ENCODE results near the gene SWSAP1. TPM values are rescaled to one million over a fixed set of nuclear protein-coding genes. Genes with fewer than 3 reads are reported as not detected.

Gene SWSAP1
- total and polyA plus RNA-seq, 8 donors, result 0.37 to 4.1 (median 3.2) TPM; not detected in 3

DNA sequence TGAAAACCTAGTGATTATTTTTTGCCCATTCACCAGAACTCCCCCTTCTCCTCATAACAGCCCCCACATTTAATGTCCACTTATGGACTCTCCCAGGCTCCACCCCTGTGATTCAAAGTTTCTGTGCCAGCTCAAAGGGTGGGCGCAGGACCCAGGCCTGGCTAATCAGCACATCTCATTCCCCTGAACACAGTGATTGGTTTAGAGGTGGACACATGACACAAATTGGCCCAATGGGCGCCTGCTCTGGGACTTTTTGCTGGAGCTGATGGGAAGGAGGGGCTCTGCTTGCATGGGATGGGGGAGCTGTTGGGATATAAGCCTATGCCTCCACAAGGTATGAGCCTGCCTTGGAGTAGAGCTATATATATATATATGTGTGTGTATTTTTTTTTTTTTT is 15.9 kb downstream of the SWSAP1 start:
- Histone ChIP-seq H3K36me3 (peaks cover 0 to 15% (median 8%) of the 10 kb centered on the region in 4 donors), H3K4me1 (peaks cover 0 to 9% (median 2%) of the 10 kb centered on the region in 4 donors), H3K9me3 (peaks cover 0 to 6% (median 2%) of the 10 kb centered on the region in 4 donors), H3K4me3 (no peak overlapping the region), H3K27me3 (no peaks in the 10 kb centered on the region), H3K27ac (no peak overlapping the region)
- TF ChIP-seq POLR2AphosphoS5 (IDR thresholded peaks at IDR 0.05) (no peak), EP300 (IDR thresholded peaks at IDR 0.05) (no peak), POLR2A (IDR thresholded peaks at IDR 0.05) (no peak)
- TF ChIP-seq, protein P1, sequence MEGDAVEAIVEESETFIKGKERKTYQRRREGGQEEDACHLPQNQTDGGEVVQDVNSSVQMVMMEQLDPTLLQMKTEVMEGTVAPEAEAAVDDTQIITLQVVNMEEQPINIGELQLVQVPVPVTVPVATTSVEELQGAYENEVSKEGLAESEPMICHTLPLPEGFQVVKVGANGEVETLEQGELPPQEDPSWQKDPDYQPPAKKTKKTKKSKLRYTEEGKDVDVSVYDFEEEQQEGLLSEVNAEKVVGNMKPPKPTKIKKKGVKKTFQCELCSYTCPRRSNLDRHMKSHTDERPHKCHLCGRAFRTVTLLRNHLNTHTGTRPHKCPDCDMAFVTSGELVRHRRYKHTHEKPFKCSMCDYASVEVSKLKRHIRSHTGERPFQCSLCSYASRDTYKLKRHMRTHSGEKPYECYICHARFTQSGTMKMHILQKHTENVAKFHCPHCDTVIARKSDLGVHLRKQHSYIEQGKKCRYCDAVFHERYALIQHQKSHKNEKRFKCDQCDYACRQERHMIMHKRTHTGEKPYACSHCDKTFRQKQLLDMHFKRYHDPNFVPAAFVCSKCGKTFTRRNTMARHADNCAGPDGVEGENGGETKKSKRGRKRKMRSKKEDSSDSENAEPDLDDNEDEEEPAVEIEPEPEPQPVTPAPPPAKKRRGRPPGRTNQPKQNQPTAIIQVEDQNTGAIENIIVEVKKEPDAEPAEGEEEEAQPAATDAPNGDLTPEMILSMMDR (IDR thresholded peaks at IDR 0.05), result no peak
- WGBS, 5 donors, result 87 to 99% (median 93%) methylated on average over 2 of the region's 2 CpGs
- intact Hi-C loops (cut with DNase I; ENCODE audit: low total_unique reads), result no loop called here
- DNase-seq, result no peak

DNA sequence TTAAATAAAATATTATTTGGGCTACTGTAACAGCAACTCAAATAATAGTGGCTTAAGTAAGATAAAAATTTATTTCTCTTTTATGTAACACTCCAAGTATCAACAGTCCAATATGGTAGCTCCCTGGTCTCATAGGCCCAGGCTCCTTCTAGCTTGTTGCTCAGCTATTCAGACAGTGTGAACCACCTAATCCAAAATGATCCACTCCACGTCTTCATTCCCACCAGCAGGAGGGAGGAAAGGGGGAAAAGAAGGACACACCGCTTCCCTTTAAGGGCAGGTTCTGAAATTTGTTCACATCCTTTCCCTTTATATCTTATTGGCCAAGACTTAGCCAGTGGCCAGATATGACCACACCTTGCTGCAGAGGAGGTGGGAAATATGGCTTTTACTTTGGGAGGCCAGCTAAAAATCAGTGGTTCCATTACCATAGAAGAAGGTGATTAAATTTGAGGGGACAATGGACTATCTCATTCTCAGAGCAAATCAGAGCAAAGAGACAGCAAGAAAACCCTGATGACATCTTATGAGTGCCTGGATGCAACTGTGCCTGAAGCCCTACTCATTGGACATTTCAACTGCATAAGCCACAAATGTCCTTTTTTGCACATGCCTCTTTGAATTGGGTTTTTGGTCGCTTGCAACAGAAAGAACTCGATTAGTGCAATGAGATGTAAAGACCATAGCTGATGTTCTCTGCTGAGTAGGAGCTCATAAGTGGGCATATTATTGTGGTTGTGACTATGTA is 16.6 kb downstream of the SWSAP1 start:
- TF ChIP-seq POLR2AphosphoS5 (IDR thresholded peaks at IDR 0.05) (no peak), EP300 (IDR thresholded peaks at IDR 0.05) (no peak), POLR2A (IDR thresholded peaks at IDR 0.05) (no peak)
- TF ChIP-seq, protein P1 (IDR thresholded peaks at IDR 0.05), result no peak
- H3K9me3 ChIP-seq, result peaks cover 0 to 6% (median 2%) of the 10 kb centered on the region in 4 donors
- H3K27me3 ChIP-seq, result no peaks in the 10 kb centered on the region
- peaks cover 0 to 9% (median 2%) of the 10 kb centered on the region in 4 donors for H3K4me1 ChIP-seq
- no peak overlapping the region for H3K4me3 ChIP-seq
- intact Hi-C loops (cut with DNase I; ENCODE audit: low total_unique reads), result no loop called here
- DNase-seq, result no peak
- peaks cover 0 to 17% (median 8%) of the 10 kb centered on the region in 4 donors for H3K36me3 ChIP-seq
- WGBS, 5 donors, result 78 to 86% (median 84%) methylated on average over 4 of the region's 4 CpGs
- no peak overlapping the region for H3K27ac ChIP-seq

DNA sequence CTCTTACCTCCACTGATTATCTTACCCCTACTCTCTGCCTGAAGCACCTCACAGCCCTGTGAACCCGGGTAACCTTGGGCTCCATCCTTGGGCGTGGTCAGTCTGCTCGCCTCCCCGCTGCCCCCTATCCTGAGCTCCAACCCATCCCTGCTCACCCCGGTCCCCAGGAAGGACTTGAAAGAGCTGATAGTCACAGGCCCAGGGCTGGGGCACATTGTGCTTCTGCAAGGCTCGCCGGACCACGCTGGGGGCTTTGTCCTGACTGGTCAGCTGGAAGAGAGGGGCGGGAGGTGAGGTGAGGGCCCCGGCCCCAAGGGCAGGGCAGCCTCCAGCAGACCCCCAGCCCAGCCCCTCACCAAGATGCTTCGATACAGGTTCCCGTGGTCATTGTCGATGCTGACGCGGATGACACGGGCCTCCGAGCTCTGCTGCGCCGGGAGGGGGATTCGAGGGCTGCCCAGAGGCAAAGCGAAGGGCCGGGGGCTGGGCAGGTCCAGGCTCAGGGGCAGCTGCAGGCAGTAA is 22.7 kb downstream of the SWSAP1 start:
- no peak for DNase-seq
- no peak overlapping the region for H3K4me3 ChIP-seq
- no peak overlapping the region for H3K27ac ChIP-seq
- H3K36me3 ChIP-seq, result peaks cover 0 to 56% (median 43%) of the 10 kb centered on the region in 4 donors
- no peaks in the 10 kb centered on the region for H3K4me1 ChIP-seq
- TF ChIP-seq POLR2A (IDR thresholded peaks at IDR 0.05), result no peak
- no peak for TF ChIP-seq POLR2AphosphoS5 (IDR thresholded peaks at IDR 0.05)
- TF ChIP-seq, protein P1 (IDR thresholded peaks at IDR 0.05), result no peak
- no peak for TF ChIP-seq EP300 (IDR thresholded peaks at IDR 0.05)
- intact Hi-C loops (cut with DNase I; ENCODE audit: low total_unique reads), result no loop called here
- WGBS, 5 donors, result 83 to 94% (median 92%) methylated on average over 7 to 22 of the region's 22 CpGs
- no peaks in the 10 kb centered on the region for H3K27me3 ChIP-seq
- no peaks in the 10 kb centered on the region for H3K9me3 ChIP-seq

DNA sequence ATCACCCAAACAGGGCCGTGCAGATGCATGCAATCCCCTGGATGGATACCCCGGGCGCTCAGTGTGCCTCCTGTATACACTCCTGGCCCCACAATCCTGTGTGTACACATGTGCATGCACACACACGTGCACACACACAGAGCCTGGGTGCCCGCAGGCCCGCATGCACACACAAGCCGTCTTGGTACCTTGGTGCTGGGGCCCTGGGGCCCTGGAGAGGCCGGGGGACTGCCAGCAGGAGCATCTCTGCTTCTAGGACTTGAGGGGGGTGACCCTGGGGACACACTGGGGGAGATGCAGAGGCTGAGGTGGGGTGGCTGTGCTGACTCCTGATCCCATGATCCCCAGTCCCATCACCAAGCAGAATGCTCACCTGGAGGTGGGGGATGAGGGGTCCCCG is 25.2 kb downstream of the SWSAP1 start:
- WGBS, 5 donors, result 89 to 100% (median 96%) methylated on average over 4 to 9 of the region's 9 CpGs
- intact Hi-C loops (cut with DNase I; ENCODE audit: low total_unique reads), result no loop called here
- TF ChIP-seq, protein P1 (IDR thresholded peaks at IDR 0.05), result no peak
- TF ChIP-seq EP300 (IDR thresholded peaks at IDR 0.05) (no peak), POLR2A (IDR thresholded peaks at IDR 0.05) (no peak), POLR2AphosphoS5 (IDR thresholded peaks at IDR 0.05) (no peak)
- Histone ChIP-seq H3K27me3 (no peaks in the 10 kb centered on the region), H3K27ac (no peak overlapping the region), H3K36me3 (peaks cover 0 to 65% (median 45%) of the 10 kb centered on the region in 4 donors), H3K4me3 (no peak overlapping the region), H3K9me3 (no peaks in the 10 kb centered on the region), H3K4me1 (no peaks in the 10 kb centered on the region)
- no peak for DNase-seq

All from stomach (tissue), 9 donors.